Trophoblast cell (in vitro differentiated cells and primary cell): ENCODE results near the gene ZNF407.

Experiments used
- DNase-seq, 2 donors: peaks; one replicate each; pipeline ENCODE4 v3.0.0-alpha.2; 2016
- H2AFZ ChIP-seq: 2 replicates; pipeline ENCODE4 v1.6.1; 2013; ENCODE audit warnings: low read length, moderate library complexity, mild to moderate bottlenecking; ENCODE audit not compliant: insufficient read depth, poor library complexity
- H2AK5ac ChIP-seq: 2 replicates; pipeline ENCODE4 v1.6.1; 2013; ENCODE audit warnings: mild to moderate bottlenecking, low read length
- H2BK120ac ChIP-seq: 2 replicates; pipeline ENCODE4 v1.6.1; 2013; ENCODE audit warnings: low read length, mild to moderate bottlenecking, moderate library complexity; ENCODE audit not compliant: insufficient read depth, poor library complexity
- H2BK12ac ChIP-seq: 2 replicates; pipeline ENCODE4 v1.6.1; 2013; ENCODE audit warnings: mild to moderate bottlenecking, low read length, moderate library complexity
- H2BK5ac ChIP-seq: 2 replicates; pipeline ENCODE4 v1.6.1; 2013; ENCODE audit warnings: low read length, low read depth, moderate library complexity, mild to moderate bottlenecking; ENCODE audit not compliant: poor library complexity
- H3K14ac ChIP-seq: 2 replicates; pipeline ENCODE4 v1.6.1; 2013; ENCODE audit warnings: mild to moderate bottlenecking, low read length
- H3K18ac ChIP-seq: 2 replicates; pipeline ENCODE4 v1.6.1; 2013; ENCODE audit warnings: mild to moderate bottlenecking, low read length
- H3K23ac ChIP-seq: 2 replicates; pipeline ENCODE4 v1.6.1; 2013; ENCODE audit warnings: low read length
- H3K27ac ChIP-seq: 2 replicates; pipeline ENCODE4 v1.5.1; 2013; ENCODE audit warnings: low read depth, mild to moderate bottlenecking, inconsistent platforms, low read length, moderate library complexity
- H3K27me3 ChIP-seq: 2 replicates; pipeline ENCODE4 v1.6.1; 2013; ENCODE audit warnings: inconsistent platforms, mild to moderate bottlenecking, low read length, moderate library complexity; ENCODE audit not compliant: insufficient read depth
- H3K36me3 ChIP-seq, 2 experiments: 1 replicate in 1 of 2; 2 replicates in 1 of 2; pipeline ENCODE4 v1.6.1; 2013; ENCODE audit warnings: low read length in 2 of 2, mild to moderate bottlenecking in 2 of 2, moderate library complexity in 1 of 2; ENCODE audit not compliant: insufficient read depth in 2 of 2, control insufficient read depth in 1 of 2
- H3K4ac ChIP-seq: 2 replicates; pipeline ENCODE4 v1.6.1; 2013; ENCODE audit warnings: low read depth, mild to moderate bottlenecking, low read length, moderate library complexity
- H3K4me1 ChIP-seq, 2 experiments: 1 replicate in 1 of 2; 2 replicates in 1 of 2; pipeline ENCODE4 v1.6.1; 2013; ENCODE audit warnings: low read length in 2 of 2, mild to moderate bottlenecking in 2 of 2, moderate library complexity in 1 of 2; ENCODE audit not compliant: insufficient read depth in 2 of 2, control insufficient read depth in 1 of 2
- H3K4me2 ChIP-seq: 2 replicates; pipeline ENCODE4 v1.6.1; 2013; ENCODE audit warnings: inconsistent platforms, mild to moderate bottlenecking, low read length, moderate library complexity
- H3K4me3 ChIP-seq: 2 replicates; pipeline ENCODE4 v1.5.1; 2013; ENCODE audit warnings: mild to moderate bottlenecking, low read depth, low read length, inconsistent platforms
- H3K79me1 ChIP-seq: one replicate; pipeline ENCODE4 v1.6.1; 2013; ENCODE audit warnings: low read length
- H3K79me2 ChIP-seq: 2 replicates; pipeline ENCODE4 v1.6.1; 2013; ENCODE audit warnings: low read length, mild to moderate bottlenecking; ENCODE audit not compliant: control insufficient read depth, insufficient read depth, poor library complexity
- H3K9ac ChIP-seq: 2 replicates; pipeline ENCODE4 v1.6.1; 2013; ENCODE audit warnings: mild to moderate bottlenecking, low read length
- H3K9me3 ChIP-seq: 2 replicates; pipeline ENCODE4 v1.6.1; 2013; ENCODE audit warnings: low read depth, mild to moderate bottlenecking, control low read depth, inconsistent platforms, low read length; ENCODE audit not compliant: insufficient read depth
- H4K12ac ChIP-seq: 2 replicates; pipeline ENCODE4 v1.6.1; 2013; ENCODE audit warnings: low read depth, mild to moderate bottlenecking, low read length, moderate library complexity
- H4K8ac ChIP-seq: 2 replicates; pipeline ENCODE4 v1.6.1; 2013; ENCODE audit warnings: low read depth, mild to moderate bottlenecking, low read length, moderate library complexity
- H4K91ac ChIP-seq: one replicate; pipeline ENCODE4 v1.6.1; 2013; ENCODE audit warnings: low read depth, mild to moderate bottlenecking, low read length, moderate library complexity
- WGBS: extraction: QIAGEN DNeasy Blood & Tissue Kit; methylation state at CpG from one replicate; pipeline ENCODE4 v1.1.7; 2013; ENCODE audit warnings: missing lambda C conversion rate; ENCODE audit not compliant: insufficient read length, insufficient coverage; ENCODE audit errors: extremely low coverage; 5-methylcytosine and 5-hydroxymethylcytosine counted together

ZNF407 gene

GRCh38 chr18:74825460-74825859 lies 227.8 kb downstream of the ZNF407 start:
- Histone ChIP-seq H3K9ac (no peak overlapping the region), H3K23ac (no peak overlapping the region), H2BK120ac (no peak overlapping the region), H3K9me3 (no peaks in the 10 kb centered on the region), H2AK5ac (no peak overlapping the region), H3K4me3 (no peak overlapping the region), H3K79me1 (no peaks in the 10 kb centered on the region), H3K18ac (no peak overlapping the region), H3K36me3 (no peaks in the 10 kb centered on the region), H4K12ac (no peak overlapping the region), H3K79me2 (no peaks in the 10 kb centered on the region), H3K4me2 (no peak overlapping the region), H3K14ac (no peak overlapping the region), H3K4ac (no peak overlapping the region), H4K8ac (no peak overlapping the region), H3K4me1 (peaks cover 4 to 5% of the 10 kb centered on the region in 2 experiments), H3K27me3 (no peaks in the 10 kb centered on the region), H2BK12ac (no peak overlapping the region), H2AFZ (no peak overlapping the region), H4K91ac (no peak overlapping the region), H2BK5ac (no peak overlapping the region), H3K27ac (no peak overlapping the region)
- no peak for DNase-seq
- WGBS = no CpG with 5 or more reads among the region's 1 CpG

GRCh38 chr18:74826572-74826971 lies 228.9 kb downstream of the ZNF407 start:
- no peaks in the 10 kb centered on the region for H3K27me3 ChIP-seq
- no CpG with 5 or more reads among the region's 5 CpGs for WGBS
- H4K91ac ChIP-seq = no peak overlapping the region
- H3K4me2 ChIP-seq = no peak overlapping the region
- peaks cover 1% of the 10 kb centered on the region in 2 experiments for H3K4me1 ChIP-seq
- no peak overlapping the region for H2BK5ac ChIP-seq
- no peak overlapping the region for H3K4ac ChIP-seq
- peaks cover under 1% of the 10 kb centered on the region for H3K79me1 ChIP-seq
- H3K9ac ChIP-seq = no peak overlapping the region
- H3K36me3 ChIP-seq = no peaks in the 10 kb centered on the region
- no peak overlapping the region for H3K23ac ChIP-seq
- no peak overlapping the region for H2AK5ac ChIP-seq
- no peaks in the 10 kb centered on the region for H3K79me2 ChIP-seq
- no peak overlapping the region for H3K18ac ChIP-seq
- H2BK120ac ChIP-seq = no peak overlapping the region
- no peaks in the 10 kb centered on the region for H3K9me3 ChIP-seq
- DNase-seq = peak in 1 of 2 donors; percentile 64
- H3K27ac ChIP-seq = no peak overlapping the region
- H4K8ac ChIP-seq = no peak overlapping the region
- no peak overlapping the region for H2AFZ ChIP-seq
- no peak overlapping the region for H3K4me3 ChIP-seq
- no peak overlapping the region for H4K12ac ChIP-seq
- no peak overlapping the region for H3K14ac ChIP-seq
- H2BK12ac ChIP-seq = no peak overlapping the region

GRCh38 chr18:74828200-74828599 lies 230.5 kb downstream of the ZNF407 start:
- Histone ChIP-seq H2BK120ac (no peak overlapping the region), H2AFZ (no peak overlapping the region), H4K12ac (no peak overlapping the region), H3K14ac (no peak overlapping the region), H3K27ac (no peak overlapping the region), H3K4ac (no peak overlapping the region), H2AK5ac (no peak overlapping the region), H3K9ac (no peak overlapping the region), H4K91ac (no peak overlapping the region), H3K36me3 (no peaks in the 10 kb centered on the region), H3K9me3 (no peaks in the 10 kb centered on the region), H3K79me1 (peaks cover 2% of the 10 kb centered on the region), H3K4me1 (peaks cover 5% of the 10 kb centered on the region in 2 experiments), H4K8ac (no peak overlapping the region), H3K4me3 (no peak overlapping the region), H3K18ac (no peak overlapping the region), H3K27me3 (no peaks in the 10 kb centered on the region), H3K23ac (no peak overlapping the region), H3K4me2 (no peak overlapping the region), H3K79me2 (no peaks in the 10 kb centered on the region), H2BK5ac (no peak overlapping the region), H2BK12ac (no peak overlapping the region)
- WGBS = no CpG with 5 or more reads among the region's 3 CpGs
- DNase-seq = no peak

GRCh38 chr18:74831571-74832250 lies 234.0 kb downstream of the ZNF407 start:
- no peak overlapping the region for H3K4me2 ChIP-seq
- WGBS = no CpG with 5 or more reads among the region's 13 CpGs
- no peaks in the 10 kb centered on the region for H3K36me3 ChIP-seq
- no peaks in the 10 kb centered on the region for H3K9me3 ChIP-seq
- no peak overlapping the region for H3K4me3 ChIP-seq
- H3K14ac ChIP-seq = peak overlapping the region; percentile 21
- peak overlapping the region; percentile 3 for H3K4ac ChIP-seq
- peaks cover 1% of the 10 kb centered on the region for H3K79me2 ChIP-seq
- peak overlapping the region; percentile 8 for H3K18ac ChIP-seq
- H4K91ac ChIP-seq = no peak overlapping the region
- DNase-seq = no peak
- H2BK12ac ChIP-seq = peak overlapping the region; percentile 9
- no peak overlapping the region for H2AFZ ChIP-seq
- peaks cover 15 to 19% of the 10 kb centered on the region in 2 experiments for H3K4me1 ChIP-seq
- H2BK5ac ChIP-seq = no peak overlapping the region
- H4K8ac ChIP-seq = no peak overlapping the region
- H3K27me3 ChIP-seq = no peaks in the 10 kb centered on the region
- peak overlapping the region; percentile 8 for H2BK120ac ChIP-seq
- no peak overlapping the region for H3K27ac ChIP-seq
- H3K23ac ChIP-seq = no peak overlapping the region
- peak overlapping the region; percentile 13 for H2AK5ac ChIP-seq
- no peak overlapping the region for H4K12ac ChIP-seq
- no peak overlapping the region for H3K9ac ChIP-seq
- H3K79me1 ChIP-seq = peaks cover 14% of the 10 kb centered on the region
